Thoracic aorta (tissue), 2 donors: ENCODE results near the gene LDLRAD4. TPM values are rescaled to one million over a fixed set of nuclear protein-coding genes. Genes with fewer than 3 reads are reported as not detected.

Source experiments
- ATAC-seq: fragments of 150-250 bp; one replicate; pipeline ENCODE4 v1.8.0; 2017; ENCODE audit warnings: low read depth; ENCODE audit not compliant: insufficient number of reproducible peaks, low FRiP score
- DNase-seq: peaks from one replicate; pipeline ENCODE4 v3.0.0-alpha.2; 2020; ENCODE audit warnings: low spot score
- H3K27ac ChIP-seq, 2 donors: fragments of 200-600 bp; sonication (generic); 1 replicate in 1 of 2; 2 replicates in 1 of 2; pipeline ENCODE4 v1.5.1; 2016; ENCODE audit warnings: mild to moderate bottlenecking in 2 of 2, moderate library complexity in 2 of 2
- H3K27me3 ChIP-seq: fragments of 200-600 bp; sonication (generic); replicated peaks from 2 replicates; pipeline ENCODE4 v1.6.0; 2016; ENCODE audit warnings: mild to moderate bottlenecking; ENCODE audit not compliant: insufficient read depth
- H3K36me3 ChIP-seq: fragments of 200-600 bp; sonication (generic); one replicate; pipeline ENCODE4 v1.5.1; 2016
- H3K4me1 ChIP-seq, 2 donors: fragments of 200-600 bp; sonication (generic); 1 replicate in 1 of 2; 2 replicates in 1 of 2; pipeline versions ENCODE4 v1.5.1 to v1.6.0; 2016; ENCODE audit warnings: low read depth in 2 of 2, mild to moderate bottlenecking in 1 of 2; ENCODE audit not compliant: control insufficient read depth in 1 of 2
- H3K4me3 ChIP-seq: fragments of 200-600 bp; sonication (generic); 2 replicates; pipeline ENCODE4 v1.5.1; 2016; ENCODE audit warnings: mild to moderate bottlenecking
- H3K9me3 ChIP-seq: fragments of 200-600 bp; sonication (generic); 2 replicates; pipeline ENCODE4 v1.5.1; 2016
- total RNA-seq, 2 donors: library from RNA; depleted of rRNA; stranded (reverse); fragments of >200 nt; gene quantifications; one replicate each; pipeline versions ENCODE4 v1.1.0 to v1.2.3, GENCODE V29; 2016
- TF ChIP-seq, protein P1 (sequence below): fragments of 200-600 bp; sonication (generic); IDR thresholded peaks from one replicate; pipeline ENCODE4 v1.5.1; 2019; ENCODE audit warnings: antibody characterized with exemption

Gene LDLRAD4
- total RNA-seq, 2 donors from 2014 or later: 98.4 to 135 TPM

GRCh38 chr18:13256444-13257305 is 38.1 kb downstream of the LDLRAD4 start:
- Histone ChIP-seq H3K27me3 (no peaks in the 10 kb centered on the region), H3K36me3 (no peaks in the 10 kb centered on the region), H3K4me3 (no peak overlapping the region), H3K9me3 (no peaks in the 10 kb centered on the region), H3K4me1 (peaks cover 30 to 36% of the 10 kb centered on the region in 2 donors), H3K27ac (no peak overlapping the region)
- no peak for ATAC-seq
- TF ChIP-seq, protein P1, sequence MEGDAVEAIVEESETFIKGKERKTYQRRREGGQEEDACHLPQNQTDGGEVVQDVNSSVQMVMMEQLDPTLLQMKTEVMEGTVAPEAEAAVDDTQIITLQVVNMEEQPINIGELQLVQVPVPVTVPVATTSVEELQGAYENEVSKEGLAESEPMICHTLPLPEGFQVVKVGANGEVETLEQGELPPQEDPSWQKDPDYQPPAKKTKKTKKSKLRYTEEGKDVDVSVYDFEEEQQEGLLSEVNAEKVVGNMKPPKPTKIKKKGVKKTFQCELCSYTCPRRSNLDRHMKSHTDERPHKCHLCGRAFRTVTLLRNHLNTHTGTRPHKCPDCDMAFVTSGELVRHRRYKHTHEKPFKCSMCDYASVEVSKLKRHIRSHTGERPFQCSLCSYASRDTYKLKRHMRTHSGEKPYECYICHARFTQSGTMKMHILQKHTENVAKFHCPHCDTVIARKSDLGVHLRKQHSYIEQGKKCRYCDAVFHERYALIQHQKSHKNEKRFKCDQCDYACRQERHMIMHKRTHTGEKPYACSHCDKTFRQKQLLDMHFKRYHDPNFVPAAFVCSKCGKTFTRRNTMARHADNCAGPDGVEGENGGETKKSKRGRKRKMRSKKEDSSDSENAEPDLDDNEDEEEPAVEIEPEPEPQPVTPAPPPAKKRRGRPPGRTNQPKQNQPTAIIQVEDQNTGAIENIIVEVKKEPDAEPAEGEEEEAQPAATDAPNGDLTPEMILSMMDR: no peak
- DNase-seq: no peak

GRCh38 chr18:13257361-13257980 is 38.9 kb downstream of the LDLRAD4 start:
- DNase-seq: no peak
- no peaks in the 10 kb centered on the region for H3K9me3 ChIP-seq
- H3K36me3 ChIP-seq: no peaks in the 10 kb centered on the region
- no peak overlapping the region for H3K4me3 ChIP-seq
- peaks cover 34 to 44% of the 10 kb centered on the region in 2 donors for H3K4me1 ChIP-seq
- no peaks in the 10 kb centered on the region for H3K27me3 ChIP-seq
- no peak for ATAC-seq
- TF ChIP-seq, protein P1: no peak
- H3K27ac ChIP-seq: no peak overlapping the region

DNA sequence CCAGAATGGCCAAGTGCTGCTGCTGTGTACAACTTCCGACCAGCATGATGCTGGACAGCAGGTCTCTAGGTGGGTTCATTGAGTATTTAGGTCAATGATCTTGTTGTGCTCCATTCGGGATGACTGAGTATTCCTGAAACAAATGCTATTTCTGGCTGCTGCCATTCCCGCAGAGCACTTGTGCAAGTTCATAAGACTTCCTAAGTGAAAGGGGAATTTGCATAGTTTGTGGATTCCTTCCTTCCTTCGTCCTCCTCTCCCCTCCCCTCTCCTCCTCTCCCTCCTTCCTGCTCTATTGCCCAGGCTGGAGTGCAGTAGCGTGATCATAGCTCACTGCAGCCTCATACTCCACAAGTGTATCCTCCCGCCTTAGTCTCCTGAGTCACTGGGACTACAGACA is 40.4 kb downstream of the LDLRAD4 start:
- H3K36me3 ChIP-seq: no peaks in the 10 kb centered on the region
- peak; percentile 47 for ATAC-seq
- H3K27ac ChIP-seq: peak overlapping the region; percentile 86 to 91
- H3K27me3 ChIP-seq: no peaks in the 10 kb centered on the region
- H3K4me1 ChIP-seq: peaks cover 34 to 58% of the 10 kb centered on the region in 2 donors
- DNase-seq: no peak
- TF ChIP-seq, protein P1: no peak
- H3K4me3 ChIP-seq: no peak overlapping the region
- H3K9me3 ChIP-seq: no peaks in the 10 kb centered on the region

- TF ChIP-seq, protein P1: no peak
Measured at GRCh38 chr18:13259701-13260100, 41.1 kb downstream of the LDLRAD4 start.

DNA sequence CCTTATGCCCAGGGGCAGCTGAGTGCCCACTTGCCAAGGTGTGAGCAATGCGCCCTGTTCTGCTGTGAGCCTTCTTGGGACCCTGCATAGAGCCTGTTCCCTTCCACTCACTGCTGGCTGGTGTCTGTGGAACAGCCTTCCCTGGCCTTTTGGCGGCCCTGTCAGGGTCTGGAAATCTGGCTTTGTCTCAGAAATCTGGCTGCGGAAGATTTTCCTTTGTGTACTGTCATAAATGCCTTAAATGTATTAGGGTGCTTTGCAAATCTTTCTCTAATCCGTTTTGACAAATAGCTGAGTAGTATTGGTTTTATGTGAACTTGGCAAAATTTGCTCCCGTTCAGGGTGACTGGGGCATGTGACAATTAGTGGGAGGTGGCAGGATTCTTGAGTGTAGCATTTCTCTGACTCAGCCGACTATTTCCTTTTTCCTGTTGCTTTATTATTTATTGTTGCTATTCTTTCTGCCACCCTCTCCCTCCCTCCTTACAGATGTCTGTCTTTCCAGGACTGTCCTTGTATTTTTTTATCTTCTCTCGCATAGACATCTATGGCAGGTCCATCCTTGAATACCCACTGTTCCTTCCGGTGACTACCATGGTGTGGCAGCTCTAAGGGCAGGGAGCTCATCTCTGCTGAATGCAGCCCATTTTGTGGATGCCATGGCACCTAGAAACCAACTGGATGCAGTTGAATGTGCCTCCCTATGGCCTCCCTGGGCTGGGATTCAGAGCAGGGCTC is 41.8 kb downstream of the LDLRAD4 start:
- no peaks in the 10 kb centered on the region for H3K9me3 ChIP-seq
- no peaks in the 10 kb centered on the region for H3K27me3 ChIP-seq
- peak overlapping the region; percentile 43 for H3K4me3 ChIP-seq
- TF ChIP-seq, protein P1: no peak
- peak; percentile 38 for ATAC-seq
- DNase-seq: no peak
- H3K27ac ChIP-seq: peak overlapping the region; percentile 86 to 91
- no peaks in the 10 kb centered on the region for H3K36me3 ChIP-seq
- H3K4me1 ChIP-seq: peaks cover 39 to 73% of the 10 kb centered on the region in 2 donors

More at GRCh38 chr18:13259701-13260100, 41.1 kb downstream of the LDLRAD4 start:
- ATAC-seq (no peak), DNase-seq (no peak)
- no peaks in the 10 kb centered on the region for H3K9me3 ChIP-seq
- no peak overlapping the region for H3K4me3 ChIP-seq
- no peaks in the 10 kb centered on the region for H3K27me3 ChIP-seq
- peak overlapping the region; percentile 86 to 91 for H3K27ac ChIP-seq
- no peaks in the 10 kb centered on the region for H3K36me3 ChIP-seq
- peaks cover 39 to 66% of the 10 kb centered on the region in 2 donors for H3K4me1 ChIP-seq
